ENCODE data around the gene GSTK1.

GSTK1 gene

DNA sequence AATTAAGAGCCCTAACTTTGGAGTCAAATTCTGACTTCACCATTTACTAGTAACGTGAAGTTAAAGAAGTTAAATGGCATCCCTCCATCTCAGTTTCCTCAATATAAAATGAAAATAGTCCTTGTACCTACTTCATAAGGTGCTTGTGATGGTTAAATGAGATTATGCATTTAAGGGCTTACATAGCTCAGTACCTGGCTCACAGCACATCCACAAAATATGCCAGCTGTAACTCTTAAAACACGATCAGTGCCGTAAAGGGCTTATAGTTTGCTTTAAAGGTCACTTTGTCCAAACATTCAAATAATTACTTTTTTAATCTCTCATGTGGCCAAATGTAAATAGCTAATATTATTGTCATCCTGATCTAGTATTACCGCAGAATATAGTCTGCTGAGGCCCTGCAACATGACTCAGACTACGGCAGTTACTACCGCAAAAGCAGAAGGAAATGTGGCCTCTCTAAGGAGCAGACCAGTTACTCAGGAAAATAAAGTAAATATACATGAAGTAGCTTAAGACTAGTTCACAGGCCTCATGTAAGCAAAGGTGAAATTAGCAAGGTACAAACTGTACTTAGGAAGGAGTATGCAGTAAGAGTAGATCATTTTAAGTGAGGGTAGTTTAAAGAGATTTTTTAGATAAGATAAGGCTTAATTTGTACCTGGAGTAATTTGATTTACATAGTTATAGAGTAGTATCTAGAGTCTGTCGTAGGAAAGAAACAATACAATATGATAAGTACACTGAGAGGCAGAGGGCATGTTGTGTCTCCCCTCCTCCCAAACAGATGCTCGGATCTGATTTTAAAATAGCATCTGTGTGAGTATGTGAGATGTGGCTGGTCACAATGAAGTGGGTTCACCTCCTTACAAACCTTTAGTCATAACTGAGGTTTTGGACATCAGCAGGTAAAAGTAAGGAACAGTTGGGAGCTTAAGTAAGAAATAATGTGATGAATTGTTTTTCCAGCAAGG is 38.0 kb downstream of the GSTK1 start:
- peak in 1 of 2 donors; percentile 10 for DNase-seq

DNA sequence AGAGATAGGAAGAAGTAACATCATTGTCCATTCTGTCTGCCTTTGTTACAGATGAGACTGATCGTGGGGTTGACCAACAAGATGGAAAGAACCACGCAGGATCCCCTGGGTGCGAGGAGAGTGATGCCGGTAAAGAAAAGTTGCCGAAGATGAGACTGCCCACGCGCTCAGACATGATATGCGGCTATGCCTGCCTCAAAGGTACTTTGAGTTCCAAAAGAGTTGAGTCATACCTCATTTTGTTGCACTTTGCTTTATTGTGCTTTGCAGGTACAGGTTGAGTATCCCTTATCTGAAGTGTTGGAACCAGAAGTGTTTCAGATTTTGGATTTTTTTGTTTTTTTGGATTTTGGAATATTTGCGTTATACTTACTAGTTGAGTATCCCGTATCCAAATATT is 40.5 kb downstream of the GSTK1 start:
- DNase-seq = no peak

DNA sequence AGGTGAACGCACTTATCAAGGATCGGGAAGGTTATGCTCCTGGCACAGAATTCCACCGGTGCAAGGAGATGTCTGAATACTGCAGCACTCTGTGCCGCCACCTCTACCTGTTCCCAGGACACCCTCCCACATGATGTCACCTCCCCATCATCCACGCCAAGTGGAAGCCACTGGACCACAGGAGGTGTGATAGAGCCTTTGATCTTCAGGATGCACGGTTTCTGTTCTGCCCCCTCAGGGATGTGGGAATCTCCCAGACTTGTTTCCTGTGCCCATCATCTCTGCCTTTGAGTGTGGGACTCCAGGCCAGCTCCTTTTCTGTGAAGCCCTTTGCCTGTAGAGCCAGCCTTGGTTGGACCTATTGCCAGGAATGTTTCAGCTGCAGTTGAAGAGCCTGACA is 41.7 kb downstream of the GSTK1 start:
- DNase-seq = no peak

DNA sequence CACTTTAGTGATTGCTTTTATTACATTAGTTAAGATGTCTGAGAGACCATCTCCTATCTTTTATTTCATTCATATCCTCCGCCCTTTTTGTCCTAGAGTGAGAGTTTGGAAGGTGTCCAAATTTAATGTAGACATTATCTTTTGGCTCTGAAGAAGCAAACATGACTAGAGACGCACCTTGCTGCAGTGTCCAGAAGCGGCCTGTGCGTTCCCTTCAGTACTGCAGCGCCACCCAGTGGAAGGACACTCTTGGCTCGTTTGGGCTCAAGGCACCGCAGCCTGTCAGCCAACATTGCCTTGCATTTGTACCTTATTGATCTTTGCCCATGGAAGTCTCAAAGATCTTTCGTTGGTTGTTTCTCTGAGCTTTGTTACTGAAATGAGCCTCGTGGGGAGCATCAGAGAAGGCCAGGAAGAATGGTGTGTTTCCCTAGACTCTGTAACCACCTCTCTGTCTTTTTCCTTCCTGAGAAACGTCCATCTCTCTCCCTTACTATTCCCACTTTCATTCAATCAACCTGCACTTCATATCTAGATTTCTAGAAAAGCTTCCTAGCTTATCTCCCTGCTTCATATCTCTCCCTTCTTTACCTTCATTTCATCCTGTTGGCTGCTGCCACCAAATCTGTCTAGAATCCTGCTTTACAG is 42.3 kb downstream of the GSTK1 start:
- DNase-seq = peak; percentile 66 to 75

GRCh38 chr7:143308632-143309031 is 45.4 kb downstream of the GSTK1 start:
- DNase-seq = no peak

GRCh38 chr7:143314127-143314526 is 50.9 kb downstream of the GSTK1 start:
- DNase-seq = no peak

GRCh38 chr7:143315776-143316175 is 52.5 kb downstream of the GSTK1 start, which contains the start of gene CLCN1:
Gene CLCN1, plus strand, starts transcription at chr7:143316111. Its CDS starts 102 bp downstream, at chr7:143316213.
- DNase-seq = no peak

DNA sequence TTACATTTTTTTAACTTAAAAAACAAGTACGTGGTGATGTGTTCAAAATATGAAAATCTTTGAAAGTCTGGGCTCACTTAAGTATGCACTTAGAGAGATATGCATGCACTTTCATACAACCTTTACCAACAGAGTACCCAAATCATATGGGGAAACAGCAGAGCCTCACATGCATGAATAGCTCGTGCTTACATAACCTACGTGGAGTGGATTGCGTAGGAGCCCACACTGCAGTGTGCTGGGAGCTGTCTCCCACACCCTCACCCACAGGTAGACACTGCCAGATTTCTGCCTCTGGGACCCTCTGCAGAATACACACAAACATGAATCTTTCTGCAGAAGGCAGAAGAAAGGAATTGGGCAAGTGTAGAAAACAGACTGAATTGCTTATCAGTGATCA is 53.3 kb downstream of the GSTK1 start:
- DNase-seq = no peak

DNA sequence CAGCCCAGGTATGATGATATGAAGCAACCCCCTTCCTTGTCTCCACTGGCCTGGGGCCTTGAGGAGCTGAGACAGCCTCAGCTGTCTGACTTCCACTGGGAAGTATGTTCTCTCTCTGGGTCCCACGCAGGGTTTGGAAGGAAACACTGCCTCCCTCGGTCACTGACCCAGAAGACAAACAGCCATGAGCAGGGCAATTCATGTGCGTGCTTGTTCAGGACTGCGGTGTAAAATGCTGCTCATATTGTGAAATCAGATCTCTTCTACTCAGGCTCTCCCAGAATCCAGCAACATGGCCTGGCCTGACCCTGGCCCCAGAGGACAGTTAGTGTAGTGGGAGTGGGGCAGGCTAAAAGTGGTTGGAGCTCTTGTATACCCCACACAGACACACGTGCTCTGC is 55.4 kb downstream of the GSTK1 start:
- DNase-seq = no peak
